Adrenal gland (tissue), 12 donors: ENCODE results near the gene HTRA3. TPM values are rescaled to one million over a fixed set of nuclear protein-coding genes. Genes with fewer than 3 reads are reported as not detected.

ENCODE experiments used
- DNase-seq, 7 donors: peaks; one replicate each; pipeline ENCODE4 v3.0.0-alpha.2; 2019 to 2020
- H3K27ac ChIP-seq, 5 donors: fragments of 200-600 bp; sonication (generic) in 4 of 5; 1 replicate in 3 of 5; 2 replicates in 2 of 5; pipeline versions ENCODE4 v1.5.1 to v1.8.0; 2016 to 2020; ENCODE audit warnings: mild to moderate bottlenecking in 1 of 5
- H3K27me3 ChIP-seq: fragments of 200-600 bp; 2 replicates; pipeline ENCODE4 v1.8.0; 2021
- H3K36me3 ChIP-seq, 2 donors: fragments of 200-600 bp; replicated peaks in 1 of 2; 1 replicate in 1 of 2; 2 replicates in 1 of 2; pipeline versions ENCODE4 v1.5.1 to v1.8.0; 2018 to 2022
- H3K4me1 ChIP-seq, 2 donors: fragments of 200-600 bp; replicated peaks in 1 of 2; 1 replicate in 1 of 2; 2 replicates in 1 of 2; pipeline versions ENCODE4 v1.5.1 to v1.8.0; 2018 to 2021
- H3K4me3 ChIP-seq, 4 donors: fragments of 200-600 bp; sonication (generic) in 3 of 4; one replicate each; pipeline ENCODE4 v1.5.1; 2016 to 2018
- H3K9me3 ChIP-seq, 3 donors: fragments of 200-600 bp; sonication (generic) in 1 of 3; replicated peaks in 1 of 3; 1 replicate in 2 of 3; 2 replicates in 1 of 3; pipeline versions ENCODE4 v1.5.1 to v1.8.0; 2016 to 2021
- POLR2A ChIP-seq, 2 donors: fragments of 450-650 bp; IDR thresholded peaks; one replicate each; pipeline ENCODE4 v1.6.1; 2017; ENCODE audit warnings: antibody characterized with exemption in 2 of 2, mild to moderate bottlenecking in 2 of 2, moderate library complexity in 1 of 2
- WGBS, 4 donors: extraction: QIAGEN DNeasy Blood & Tissue Kit in 2 of 4; methylation state at CpG; one replicate each; pipeline versions ENCODE4 v1.1.5 to v1.1.7; 2013 to 2017; 5-methylcytosine and 5-hydroxymethylcytosine counted together
- intact Hi-C, 2 donors: fragments of 100-400 bp; cut with DNase I; formaldehyde crosslinking; loops; one replicate each; pipeline versions ENCODE4 v1.14.1 to v1.15.0; 2022 to 2023
- polyA plus RNA-seq, 3 donors: library from polyadenylated mRNA; stranded (reverse); fragments of 200-250 nt in 2 of 3; fragments of 350-450 nt in 1 of 3; fragmentation: Illumina TruSeq in 1 of 3; extraction: RNeasy Lipid Tissue Mini Kit (QIAGEN cat#74804) in 1 of 3; gene quantifications; one replicate each; pipeline ENCODE4 v1.2.3, GENCODE V29; 2013 to 2014
- total RNA-seq, 9 donors: library from RNA; depleted of rRNA in 4 of 9; stranded (reverse); fragments of >200 nt in 4 of 9; fragments of 120-200 nt in 1 of 9; fragmentation: NEBNext Ultra II Directional in 1 of 9; extraction: Animal tissue kit (Norgen Biotek cat#: 25700) in 1 of 9; gene quantifications; one replicate each; pipeline versions ENCODE4 v1.1.0 to v1.2.4, GENCODE V29; 2013 to 2023
- TF ChIP-seq, protein P1 (sequence below), 6 experiments: fragments of 450-650 bp in 4 of 6; fragments of 200-600 bp in 2 of 6; sonication (generic) in 1 of 6; IDR thresholded peaks; 1 replicate in 5 of 6; 2 replicates in 1 of 6; pipeline versions ENCODE4 v1.5.1 to v1.8.0; 2016 to 2021; ENCODE audit warnings: antibody characterized with exemption in 6 of 6, mild to moderate bottlenecking in 2 of 6, moderate library complexity in 1 of 6
- donor health status: healthy with polysubstance abuse.
- donor health status: Bipolar disorder and iron deficiency.
- donor health status: DM: yes; HTN: yes; CAD: no.
- donor health status: DM: no; HTN: no; CAD: no.
- donor health status: DM: no; HTN: no; CAD: no.
- donor health status: DM: yes; HTN: yes; CAD: no.

Gene HTRA3
- total and polyA plus RNA-seq, 12 donors = 1.6 to 14.0 (median 4.2) TPM

DNA sequence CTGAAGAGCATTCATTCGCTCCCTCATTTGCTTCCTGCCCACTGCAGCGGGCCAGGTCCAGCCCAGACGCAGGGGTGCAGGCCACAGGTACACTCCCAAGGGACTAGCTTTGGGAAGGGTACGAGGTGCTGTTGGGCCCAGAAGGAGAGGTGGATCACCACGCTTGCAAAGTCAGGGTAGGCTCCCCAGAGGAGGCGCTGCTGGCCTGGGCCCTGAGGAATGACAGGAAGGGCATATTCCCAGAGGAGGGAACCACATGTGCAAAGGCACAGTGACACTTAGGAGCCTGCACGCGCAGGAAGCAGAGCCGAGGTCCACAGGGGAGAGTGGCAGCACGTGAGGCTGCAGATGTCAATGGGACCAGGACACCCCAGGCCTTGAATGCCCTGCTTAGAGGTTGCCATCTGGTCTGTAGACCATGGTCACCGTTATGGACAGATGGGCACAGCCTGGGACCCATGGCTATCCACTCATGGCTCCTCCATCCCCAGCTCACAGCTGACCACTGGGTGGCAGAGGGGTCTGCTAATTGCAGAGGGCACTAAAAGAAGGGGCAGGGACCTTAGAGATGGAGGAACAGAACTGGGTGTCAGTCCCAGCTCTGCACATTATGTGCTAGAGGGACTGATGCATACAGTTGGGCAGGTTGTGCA is 7.9 kb downstream of the HTRA3 start:
- Histone ChIP-seq H3K36me3 (no peaks in the 10 kb centered on the region), H3K4me1 (peaks cover 0 to 7% of the 10 kb centered on the region in 2 donors), H3K27me3 (no peaks in the 10 kb centered on the region), H3K4me3 (no peak overlapping the region), H3K9me3 (no peaks in the 10 kb centered on the region), H3K27ac (no peak overlapping the region)
- TF ChIP-seq, protein P1, sequence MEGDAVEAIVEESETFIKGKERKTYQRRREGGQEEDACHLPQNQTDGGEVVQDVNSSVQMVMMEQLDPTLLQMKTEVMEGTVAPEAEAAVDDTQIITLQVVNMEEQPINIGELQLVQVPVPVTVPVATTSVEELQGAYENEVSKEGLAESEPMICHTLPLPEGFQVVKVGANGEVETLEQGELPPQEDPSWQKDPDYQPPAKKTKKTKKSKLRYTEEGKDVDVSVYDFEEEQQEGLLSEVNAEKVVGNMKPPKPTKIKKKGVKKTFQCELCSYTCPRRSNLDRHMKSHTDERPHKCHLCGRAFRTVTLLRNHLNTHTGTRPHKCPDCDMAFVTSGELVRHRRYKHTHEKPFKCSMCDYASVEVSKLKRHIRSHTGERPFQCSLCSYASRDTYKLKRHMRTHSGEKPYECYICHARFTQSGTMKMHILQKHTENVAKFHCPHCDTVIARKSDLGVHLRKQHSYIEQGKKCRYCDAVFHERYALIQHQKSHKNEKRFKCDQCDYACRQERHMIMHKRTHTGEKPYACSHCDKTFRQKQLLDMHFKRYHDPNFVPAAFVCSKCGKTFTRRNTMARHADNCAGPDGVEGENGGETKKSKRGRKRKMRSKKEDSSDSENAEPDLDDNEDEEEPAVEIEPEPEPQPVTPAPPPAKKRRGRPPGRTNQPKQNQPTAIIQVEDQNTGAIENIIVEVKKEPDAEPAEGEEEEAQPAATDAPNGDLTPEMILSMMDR (IDR thresholded peaks at IDR 0.05) = no peak
- no peak for TF ChIP-seq POLR2A (IDR thresholded peaks at IDR 0.05)
- DNase-seq = no peak
- intact Hi-C loops = no loop called here
- WGBS, 4 donors = 90 to 92% (median 91%) methylated on average over 8 to 11 of the region's 11 CpGs

DNA sequence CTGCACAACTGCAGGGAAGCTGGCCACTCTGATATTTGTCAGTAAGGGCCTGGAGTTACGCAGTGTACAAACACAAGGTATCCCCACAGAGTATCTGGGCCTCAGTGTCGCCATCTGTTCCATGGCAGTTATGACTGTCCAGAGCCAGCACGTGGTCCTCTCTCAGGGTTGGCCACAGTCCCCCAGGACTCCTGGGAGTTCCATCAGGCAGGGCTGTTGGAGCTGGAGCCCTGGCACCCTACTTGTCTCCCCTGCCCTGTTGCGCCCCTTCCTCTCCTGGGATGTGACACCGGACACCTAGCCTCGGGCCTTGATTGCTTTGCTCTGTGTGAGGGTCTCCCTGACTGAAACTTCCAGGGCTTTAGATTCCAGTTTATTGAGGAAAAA is 8.4 kb downstream of the HTRA3 start:
- WGBS, 4 donors = 55 to 77% (median 66%) methylated on average over 5 to 6 of the region's 6 CpGs
- H3K4me1 ChIP-seq = peaks cover 0 to 2% of the 10 kb centered on the region in 2 donors
- intact Hi-C loops = no loop called here

DNA sequence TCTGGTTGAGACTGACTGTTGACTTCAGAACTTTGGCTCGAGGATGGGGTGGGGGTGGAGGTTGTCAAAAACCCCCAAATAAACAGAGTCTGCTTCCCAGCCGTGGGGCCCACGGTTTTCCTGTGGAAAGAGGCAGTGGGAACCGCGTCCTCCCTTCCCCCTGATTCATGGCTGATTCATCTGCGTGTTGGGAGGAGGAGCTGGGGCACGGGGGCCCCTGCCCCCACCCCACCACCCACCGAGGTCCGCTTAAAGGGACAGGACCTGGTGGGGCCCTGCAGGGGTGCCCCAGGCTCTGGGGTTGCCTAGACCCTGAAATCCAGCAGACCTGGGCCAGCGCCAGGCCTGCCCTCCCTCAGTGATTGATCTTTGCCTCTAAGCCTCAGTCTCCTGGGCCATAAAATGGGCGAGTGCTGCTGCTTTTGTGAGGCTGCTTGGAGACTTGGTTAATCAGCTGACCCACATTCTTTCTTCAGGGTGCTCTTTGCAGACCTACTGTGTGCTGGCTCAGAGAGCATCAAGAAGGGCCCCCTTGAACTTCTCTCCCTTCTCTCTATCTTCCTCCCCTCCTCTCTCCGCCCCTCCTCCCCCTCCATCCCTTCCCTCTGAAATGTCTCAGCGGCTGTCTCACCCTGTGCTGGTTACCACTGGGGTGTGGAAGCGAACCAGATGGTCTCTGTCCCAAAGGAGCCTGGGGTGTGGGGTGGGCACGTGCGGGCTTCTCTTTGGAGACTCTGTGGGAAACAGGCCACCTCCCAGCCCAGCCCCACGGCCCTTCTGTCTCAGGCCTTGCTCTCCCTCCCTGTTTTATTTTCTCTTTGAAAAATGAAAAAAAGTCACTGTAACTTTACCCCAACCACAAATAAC is 9.1 kb downstream of the HTRA3 start:
- TF ChIP-seq, protein P1 (IDR thresholded peaks at IDR 0.05) = no peak
- no peak for TF ChIP-seq POLR2A (IDR thresholded peaks at IDR 0.05)
- intact Hi-C loops = no loop called here
- DNase-seq = peak in 4 of 7 donors; percentile 23 to 61 (median 35)
- Histone ChIP-seq H3K9me3 (no peaks in the 10 kb centered on the region), H3K4me1 (no peaks in the 10 kb centered on the region), H3K36me3 (no peaks in the 10 kb centered on the region), H3K4me3 (no peak overlapping the region), H3K27ac (no peak overlapping the region), H3K27me3 (no peaks in the 10 kb centered on the region)
- WGBS, 4 donors = 34 to 40% (median 37%) methylated on average over 15 to 17 of the region's 17 CpGs

More for the DNA sequence above, 8.4 kb downstream of the HTRA3 start:
- no peak overlapping the region for H3K27ac ChIP-seq
- no peak overlapping the region for H3K4me3 ChIP-seq
- DNase-seq = peak in 1 of 7 donors; percentile 26
- no peaks in the 10 kb centered on the region for H3K36me3 ChIP-seq
- TF ChIP-seq, protein P1 (IDR thresholded peaks at IDR 0.05) = no peak
- no peak for TF ChIP-seq POLR2A (IDR thresholded peaks at IDR 0.05)
- H3K27me3 ChIP-seq = no peaks in the 10 kb centered on the region
- no peaks in the 10 kb centered on the region for H3K9me3 ChIP-seq

DNA sequence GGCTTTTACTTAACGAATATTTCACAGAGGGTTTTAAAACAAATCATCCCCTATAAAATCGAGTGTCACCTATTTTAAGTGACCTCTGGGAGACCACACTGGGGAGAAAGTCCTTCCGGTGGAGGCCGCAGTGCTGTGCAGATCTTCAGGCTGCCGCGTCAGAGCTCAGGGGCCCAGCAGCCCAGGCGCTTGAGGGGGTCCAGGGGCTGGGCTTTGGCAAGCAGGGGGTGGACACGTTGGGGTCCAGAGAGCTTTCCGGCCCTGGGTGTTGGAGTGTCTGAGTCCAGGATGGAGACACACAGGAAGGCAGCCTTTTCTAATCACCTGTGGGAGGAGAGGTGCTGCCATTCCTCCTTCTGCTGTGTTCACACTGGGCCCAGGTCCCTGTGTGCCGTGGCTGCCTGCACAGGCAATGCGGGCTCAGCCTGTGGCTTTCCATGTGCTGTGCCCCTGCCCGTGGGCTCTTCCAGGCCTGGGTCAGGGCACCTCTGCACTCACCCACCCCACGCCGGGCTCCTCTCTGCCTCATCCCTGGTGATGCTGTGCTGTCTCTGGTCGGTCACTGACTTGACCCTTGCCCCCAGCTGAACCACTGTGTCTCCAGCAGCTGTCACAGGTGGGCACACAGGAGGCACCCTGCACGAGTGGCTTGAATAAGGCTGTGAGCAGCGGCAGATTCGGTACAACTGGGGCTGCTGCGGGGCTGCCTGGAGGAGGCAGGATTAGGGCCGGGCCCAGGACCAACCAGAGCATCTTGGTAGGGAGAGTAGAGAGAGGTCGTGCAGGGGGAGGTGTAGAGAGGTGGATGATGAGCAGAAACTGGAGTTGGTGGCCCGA is 10.0 kb downstream of the HTRA3 start:
- no peak overlapping the region for H3K4me3 ChIP-seq
- H3K9me3 ChIP-seq = no peaks in the 10 kb centered on the region
- H3K4me1 ChIP-seq = no peaks in the 10 kb centered on the region
- DNase-seq = no peak
- H3K27ac ChIP-seq = no peak overlapping the region
- 78 to 84% (median 82%) methylated on average over 16 to 22 of the region's 22 CpGs for WGBS, 4 donors
- no peaks in the 10 kb centered on the region for H3K36me3 ChIP-seq
- TF ChIP-seq POLR2A (IDR thresholded peaks at IDR 0.05) = no peak
- TF ChIP-seq, protein P1 (IDR thresholded peaks at IDR 0.05) = no peak
- intact Hi-C loops = no loop called here
- H3K27me3 ChIP-seq = no peaks in the 10 kb centered on the region
